A549 (cell line): ENCODE data around the gene BAG3. TPM values are rescaled to one million over a fixed set of nuclear protein-coding genes. Genes with fewer than 3 reads are reported as not detected.
"Not testable (repeated sequence)": the region's sequence is repeated elsewhere in the genome, so short reads cannot be mapped to it uniquely, and the experiment has no call there.

Experiments
- ATAC-seq, 2 experiments: fragments of 200-7000 bp in 1 of 2; fragments of >200 bp in 1 of 2; cut with Nextera tagmentation in 1 of 2; cut with Tn5 transposase in 1 of 2; 3 replicates each; pipeline versions ENCODE4 v1.8.0 to v1.9.1; 2018 to 2020; ENCODE audit warnings: mild to moderate bottlenecking in 1 of 2, moderate library complexity in 1 of 2
- CTCF ChIA-PET: fragments of 300-600 bp; sonication (Branson Sonifier 250); formaldehyde crosslinking; extraction: SDS; loops from one replicate; lab custom pipeline; 2021; ENCODE audit warnings: antibody characterized with exemption, inconsistent platforms; lab: Yijun Ruan, JAX
- POLR2A ChIA-PET: fragments of 350-600 bp; formaldehyde crosslinking; extraction: SDS; loops from one replicate; lab custom pipeline; 2021; ENCODE audit warnings: antibody characterized with exemption, inconsistent platforms; lab: Yijun Ruan, JAX
- DNase-seq, 2 experiments: peaks; one replicate each; pipeline versions ENCODE4 v3.0.0 to v3.0.0-alpha.2; 2011 to 2016; ENCODE audit warnings: low read depth in 1 of 2, low spot score in 1 of 2
- FAIRE-seq: peaks from 2 replicates; lab custom pipeline; 2011; peaks lifted over from hg19 to GRCh38; lab: Jason Lieb, UNC
- H3K27ac ChIP-seq, 2 experiments: fragments of >200 bp; sonication (Bioruptor Twin); formaldehyde crosslinking; 3 replicates each; pipeline ENCODE4 v1.5.1; 2016 to 2017
- H3K4me1 ChIP-seq: fragments of >200 bp; sonication (Bioruptor Twin); formaldehyde crosslinking; 3 replicates; pipeline ENCODE4 v1.6.1; 2016
- H3K4me2 ChIP-seq: fragments of >200 bp; sonication (Bioruptor Twin); formaldehyde crosslinking; 3 replicates; pipeline ENCODE4 v1.6.1; 2016
- H3K4me3 ChIP-seq: fragments of >200 bp; sonication (Bioruptor Twin); formaldehyde crosslinking; 3 replicates; pipeline ENCODE4 v1.5.1; 2016
- H3K9me3 ChIP-seq: fragments of >200 bp; sonication (Bioruptor Twin); formaldehyde crosslinking; 3 replicates; pipeline ENCODE4 v1.6.1; 2016
- ATOH8 ChIP-seq: fragments of 250-450 bp; sonication (Bioruptor Pico); IDR thresholded peaks from 2 replicates; pipeline ENCODE4 v1.5.0; 2020; ENCODE audit warnings: low read depth, mild to moderate bottlenecking, moderate library complexity
- CBX8 ChIP-seq: fragments of 200-600 bp; sonication (generic); IDR thresholded peaks from 2 replicates; pipeline ENCODE4 v1.6.1; 2016
- CEBPB ChIP-seq, 2 experiments: fragments of >200 bp in 1 of 2; sonication (Bioruptor Twin) in 1 of 2; formaldehyde crosslinking in 1 of 2; IDR thresholded peaks; 2 replicates each; pipeline ENCODE4 v1.6.1; 2012 to 2016
- CHD2 ChIP-seq: fragments of 150-350 bp; IDR thresholded peaks from 2 replicates; pipeline ENCODE4 v1.6.1; 2014; ENCODE audit warnings: low read length; ENCODE audit not compliant: partially characterized antibody
- EHF ChIP-seq: fragments of 250-450 bp; sonication (Bioruptor Pico); IDR thresholded peaks from 2 replicates; pipeline ENCODE4 v1.5.0; 2020; ENCODE audit warnings: mild to moderate bottlenecking
- EHMT2 ChIP-seq: fragments of 200-600 bp; sonication (generic); IDR thresholded peaks from 2 replicates; pipeline ENCODE4 v1.6.1; 2016; ENCODE audit warnings: antibody characterized with exemption, low read depth, mild to moderate bottlenecking, moderate library complexity
- EP300 ChIP-seq, 2 experiments: fragments of >200 bp; sonication (Bioruptor Twin); formaldehyde crosslinking; IDR thresholded peaks; 2 replicates in 1 of 2; 3 replicates in 1 of 2; pipeline ENCODE4 v1.6.1; 2016 to 2017
- ESRRA ChIP-seq: fragments of 150-350 bp; IDR thresholded peaks from 2 replicates; pipeline ENCODE4 v1.6.1; 2014; ENCODE audit warnings: mild to moderate bottlenecking, low read length, borderline replicate concordance
- HEYL ChIP-seq: fragments of 250-450 bp; sonication (Bioruptor Pico); IDR thresholded peaks from 2 replicates; pipeline ENCODE4 v1.8.0; 2021; ENCODE audit warnings: mild to moderate bottlenecking, moderate library complexity
- HOXB13 ChIP-seq: fragments of 250-450 bp; sonication (Bioruptor Pico); IDR thresholded peaks from 2 replicates; pipeline ENCODE4 v1.5.0; 2020; ENCODE audit warnings: low read depth, mild to moderate bottlenecking, moderate library complexity
- JUN ChIP-seq, 2 experiments: fragments of >200 bp; sonication (Bioruptor Twin); formaldehyde crosslinking; IDR thresholded peaks; 2 replicates in 1 of 2; 3 replicates in 1 of 2; pipeline ENCODE4 v1.6.1; 2016 to 2017
- JUNB ChIP-seq: fragments of >200 bp; sonication (Bioruptor Twin); formaldehyde crosslinking; IDR thresholded peaks from 2 replicates; pipeline ENCODE4 v1.6.1; 2016
- KDM1A ChIP-seq: fragments of 200-600 bp; sonication (generic); IDR thresholded peaks from 2 replicates; pipeline ENCODE4 v1.6.1; 2016; ENCODE audit warnings: low read depth, mild to moderate bottlenecking
- MAFK ChIP-seq: fragments of 450-650 bp; IDR thresholded peaks from 2 replicates; pipeline ENCODE4 v1.6.1; 2014; ENCODE audit not compliant: partially characterized antibody
- MAZ ChIP-seq: fragments of 150-350 bp; IDR thresholded peaks from 2 replicates; pipeline ENCODE4 v1.6.1; 2014; ENCODE audit warnings: antibody characterized with exemption, low read depth, low read length, borderline replicate concordance
- MYC ChIP-seq: IDR thresholded peaks from 2 replicates; pipeline ENCODE4 v1.6.1; 2012; ENCODE audit warnings: mild to moderate bottlenecking, inconsistent platforms, low read length, improper control_type of control experiment, borderline replicate concordance
- NFE2L2 ChIP-seq: fragments of 150-350 bp; conservative IDR thresholded peaks from 2 replicates; pipeline ENCODE4 v1.6.1; 2014; ENCODE audit warnings: low read length
- PHF8 ChIP-seq: fragments of 200-600 bp; sonication (generic); IDR thresholded peaks from 2 replicates; pipeline ENCODE4 v1.6.1; 2016; ENCODE audit warnings: low read depth, mild to moderate bottlenecking, antibody characterized with exemption, moderate library complexity, borderline replicate concordance
- RARB ChIP-seq: fragments of 250-450 bp; sonication (Bioruptor Pico); IDR thresholded peaks from 2 replicates; pipeline ENCODE4 v1.8.0; 2021; ENCODE audit warnings: mild to moderate bottlenecking, moderate library complexity
- RCOR1 ChIP-seq: fragments of 150-350 bp; IDR thresholded peaks from 2 replicates; pipeline ENCODE4 v1.6.1; 2014; ENCODE audit warnings: antibody characterized with exemption, low read length, low read depth
- RFX5 ChIP-seq: fragments of 450-650 bp; IDR thresholded peaks from 2 replicates; pipeline ENCODE4 v1.7.1; 2014; ENCODE audit warnings: antibody characterized with exemption, mild to moderate bottlenecking, moderate library complexity
- RNF2 ChIP-seq: fragments of 200-600 bp; sonication (generic); IDR thresholded peaks from 2 replicates; pipeline ENCODE4 v1.6.1; 2016; ENCODE audit warnings: low read depth, mild to moderate bottlenecking, antibody characterized with exemption, moderate library complexity, borderline replicate concordance
- TFCP2L1 ChIP-seq: fragments of 250-450 bp; sonication (Bioruptor Pico); IDR thresholded peaks from 2 replicates; pipeline ENCODE4 v1.5.0; 2021; ENCODE audit warnings: mild to moderate bottlenecking
- TP53 ChIP-seq: fragments of 250-450 bp; sonication (Bioruptor Pico); IDR thresholded peaks from 2 replicates; pipeline ENCODE4 v1.5.0; 2021; ENCODE audit warnings: mild to moderate bottlenecking, moderate library complexity
- ZFP36 ChIP-seq: fragments of 450-650 bp; IDR thresholded peaks from 2 replicates; pipeline ENCODE4 v1.6.1; 2014; ENCODE audit warnings: borderline replicate concordance; ENCODE audit not compliant: partially characterized antibody
- WGBS: methylation state at CpG from one replicate; pipeline ENCODE4 v1.1.6; 2017; ENCODE audit errors: missing lambda C conversion rate; 5-methylcytosine and 5-hydroxymethylcytosine counted together
- polyA plus RNA-seq, 4 experiments: library from polyadenylated mRNA; depleted of rRNA in 3 of 4; stranded (reverse); fragments of >200 nt; fragmentation: RNase III in 1 of 4; extraction: RNeasy Plus Mini Kit Qiagen cat#74134 plus additional on column Dnase treatment in 1 of 4; gene quantifications; 2 replicates in 3 of 4; 3 replicates in 1 of 4; pipeline ENCODE4 v1.2.3, GENCODE V29; 2011 to 2017
- TF ChIP-seq, protein P1 (sequence below): fragments of 450-650 bp; IDR thresholded peaks from 2 replicates; pipeline ENCODE4 v1.6.1; 2014; ENCODE audit warnings: antibody characterized with exemption
- TF ChIP-seq, protein P2 (sequence below): IDR thresholded peaks from 2 replicates; pipeline ENCODE4 v1.6.1; 2012

Gene BAG3
- polyA plus RNA-seq, 2 of the 4 experiments (the other 2 are of a cell fraction) = 10.7 to 58.4 TPM

- FAIRE-seq = no peak
- Histone ChIP-seq H3K4me1 (peaks cover 5% of the 10 kb centered on the region; the same call in 2 of the 3 replicates), H3K27ac (no peak overlapping the region), H3K4me3 (no peak overlapping the region), H3K4me2 (no peak overlapping the region), H3K9me3 (no peaks in the 10 kb centered on the region)
- ChIA-PET CTCF (interaction anchor here (1.0 to 6.2 kb wide), 4 partner anchors 12 to 98 kb away, joined by 4 to 33 read pairs (median 4); no protein-coding TSS in a partner anchor), POLR2A (interaction anchor here (1.6 kb wide), 1 partner anchor 19 kb away, joined by 4 read pairs; the partner anchor contains the start of gene INPP5F)
- 42% methylated on average over 7 of the region's 7 CpGs for WGBS
- no peak for ATAC-seq
- TF ChIP-seq ZFP36 (no peak), CBX8 (no peak), MAZ (no peak), HEYL (CRISPR knock-in tag) (no peak), ATOH8 (no peak), RNF2 (no peak), JUNB (no peak), MAFK (no peak), NFE2L2 (no peak), MYC (no peak)
- DNase-seq = no peak
Observed at GRCh38 chr10:119706521-119707278, 55.5 kb downstream of the BAG3 start.

DNA sequence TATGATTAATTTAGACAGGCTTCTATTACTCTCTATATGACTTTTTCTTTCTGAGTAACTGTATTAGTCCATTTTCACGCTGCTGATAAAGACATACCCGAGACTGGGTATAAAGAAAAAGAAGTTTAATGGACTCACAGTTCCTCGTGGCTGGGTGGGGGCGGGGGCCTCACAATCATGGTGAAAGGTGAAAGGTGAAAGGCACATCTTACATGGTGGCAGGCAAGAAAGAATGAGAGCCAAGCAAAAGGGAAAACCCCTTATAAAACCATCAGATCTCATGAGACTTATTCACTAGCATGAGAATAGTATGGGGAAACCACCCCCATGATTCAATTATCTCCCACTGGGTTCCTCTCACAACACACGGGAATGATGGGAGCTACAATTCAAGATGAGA, 56.2 kb downstream of the BAG3 start:
- H3K4me1 ChIP-seq, FAIRE-seq, H3K9me3 ChIP-seq, H3K4me3 ChIP-seq, ATAC-seq, POLR2A ChIA-PET, H3K4me2 ChIP-seq, H3K27ac ChIP-seq, DNase-seq: not testable (repeated sequence)
- CTCF ChIA-PET = interaction anchor here (0.8 to 6.2 kb wide), 5 partner anchors 11 to 152 kb away, joined by 3 to 33 read pairs (median 4); no protein-coding TSS in a partner anchor
- 41% methylated on average over 4 of the region's 5 CpGs for WGBS

GRCh38 chr10:119710935-119711334, 59.8 kb downstream of the BAG3 start:
- H3K9me3 ChIP-seq, H3K27ac ChIP-seq, FAIRE-seq, DNase-seq, ATAC-seq, POLR2A ChIA-PET, H3K4me2 ChIP-seq, H3K4me3 ChIP-seq, H3K4me1 ChIP-seq: not testable (repeated sequence)
- 57% methylated on average over 1 of the region's 1 CpG for WGBS
- CTCF ChIA-PET = interaction anchor here (0.6 to 1.0 kb wide), 2 partner anchors 25 to 79 kb away, joined by 3 to 5 read pairs; no protein-coding TSS in a partner anchor

DNA sequence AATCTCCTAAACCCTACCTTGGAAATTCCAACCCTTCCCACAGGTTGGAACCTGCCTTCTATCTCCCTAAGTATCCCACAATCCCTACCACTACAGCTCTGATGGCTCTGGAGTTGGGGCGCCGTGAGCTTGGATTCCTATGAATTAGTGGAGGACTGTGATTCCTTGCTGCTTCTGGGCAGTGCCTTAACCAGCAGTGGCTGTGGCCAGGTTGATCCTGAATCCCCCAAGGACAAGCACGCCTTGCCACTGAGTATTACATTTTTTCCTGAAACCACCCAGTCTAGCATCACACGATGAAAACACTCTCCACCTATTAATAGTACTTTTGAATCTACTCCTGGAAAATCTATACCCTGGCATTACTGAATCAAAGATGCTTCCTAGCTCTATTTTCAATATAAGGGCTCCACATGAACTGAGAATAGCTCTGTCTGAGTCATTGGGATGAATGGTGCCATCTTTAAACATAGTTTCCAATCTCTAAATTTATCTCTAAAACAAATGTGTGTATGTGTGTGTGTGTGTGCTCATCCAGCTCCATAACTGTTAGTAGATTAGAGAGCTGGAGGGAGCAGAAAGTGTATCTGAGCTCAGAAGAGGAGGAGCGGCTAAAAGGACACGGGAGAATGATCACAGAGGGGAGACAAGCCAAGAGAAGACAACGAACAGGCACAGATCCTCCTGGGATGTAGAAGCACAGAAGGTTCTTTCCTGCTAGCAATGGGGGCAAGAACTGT, 62.7 kb downstream of the BAG3 start:
- H3K9me3 ChIP-seq = no peaks in the 10 kb centered on the region
- no peak overlapping the region for H3K27ac ChIP-seq
- ChIA-PET POLR2A (interaction anchor here (0.8 to 1.6 kb wide), 2 partner anchors 11 to 12 kb away, joined by 3 to 7 read pairs; partner anchors contain the start of gene INPP5F), CTCF (interaction anchor here (0.6 to 3.0 kb wide), 11 partner anchors 9 to 203 kb away, joined by 3 to 25 read pairs (median 4); partner anchors contain the start of gene INPP5F)
- TF ChIP-seq CHD2 (no peak), EHMT2 (no peak), RARB (CRISPR knock-in tag) (no peak), MAFK (no peak), EHF (no peak), EP300 (IDR thresholded peaks at IDR 0.05) (no peak), RCOR1 (no peak), TP53 (CRISPR knock-in tag) (no peak), JUN (IDR thresholded peaks at IDR 0.05) (no peak), PHF8 (no peak), RFX5 (no peak), ESRRA (no peak), HOXB13 (no peak), TFCP2L1 (no peak), KDM1A (no peak), NFE2L2 (no peak), CEBPB (IDR thresholded peaks at IDR 0.05) (no peak), JUNB (no peak)
- TF ChIP-seq, protein P1, sequence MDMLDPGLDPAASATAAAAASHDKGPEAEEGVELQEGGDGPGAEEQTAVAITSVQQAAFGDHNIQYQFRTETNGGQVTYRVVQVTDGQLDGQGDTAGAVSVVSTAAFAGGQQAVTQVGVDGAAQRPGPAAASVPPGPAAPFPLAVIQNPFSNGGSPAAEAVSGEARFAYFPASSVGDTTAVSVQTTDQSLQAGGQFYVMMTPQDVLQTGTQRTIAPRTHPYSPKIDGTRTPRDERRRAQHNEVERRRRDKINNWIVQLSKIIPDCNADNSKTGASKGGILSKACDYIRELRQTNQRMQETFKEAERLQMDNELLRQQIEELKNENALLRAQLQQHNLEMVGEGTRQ = no peak
- TF ChIP-seq, protein P2, sequence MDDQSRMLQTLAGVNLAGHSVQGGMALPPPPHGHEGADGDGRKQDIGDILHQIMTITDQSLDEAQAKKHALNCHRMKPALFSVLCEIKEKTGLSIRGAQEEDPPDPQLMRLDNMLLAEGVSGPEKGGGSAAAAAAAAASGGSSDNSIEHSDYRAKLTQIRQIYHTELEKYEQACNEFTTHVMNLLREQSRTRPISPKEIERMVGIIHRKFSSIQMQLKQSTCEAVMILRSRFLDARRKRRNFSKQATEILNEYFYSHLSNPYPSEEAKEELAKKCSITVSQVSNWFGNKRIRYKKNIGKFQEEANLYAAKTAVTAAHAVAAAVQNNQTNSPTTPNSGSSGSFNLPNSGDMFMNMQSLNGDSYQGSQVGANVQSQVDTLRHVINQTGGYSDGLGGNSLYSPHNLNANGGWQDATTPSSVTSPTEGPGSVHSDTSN = no peak
- DNase-seq = no peak
- ATAC-seq = no peak
- H3K4me3 ChIP-seq = no peak overlapping the region
- no peaks in the 10 kb centered on the region for H3K4me1 ChIP-seq
- no peak for FAIRE-seq
- WGBS = 79% methylated on average over 7 of the region's 7 CpGs
- H3K4me2 ChIP-seq = no peak overlapping the region
